Right renal pelvis (tissue), 4 donors: ENCODE data around the gene PGLYRP3. TPM values are rescaled to one million over a fixed set of nuclear protein-coding genes. Genes with fewer than 3 reads are reported as not detected.
"Not testable (repeated sequence)": the region's sequence is repeated elsewhere in the genome, so short reads cannot be mapped to it uniquely, and the experiment has no call there.

Experiments
- DNase-seq, 4 donors: peaks; one replicate each; pipeline ENCODE4 v3.0.0-alpha.2; 2013; ENCODE audit warnings: low read depth in 4 of 4, low spot score in 3 of 4, missing footprints in 1 of 4
- polyA plus RNA-seq, 4 donors: library from polyadenylated mRNA; unstranded; fragments of 120-200 nt; gene quantifications; one replicate each; pipeline ENCODE4 v1.2.1, GENCODE V29; 2013; ENCODE audit not compliant: insufficient read length in 4 of 4

PGLYRP3 gene
- polyA plus RNA-seq, 4 donors, result not detected

GRCh38 chr1:153349363-153350320, 36.9 kb upstream of the PGLYRP3 start:
- DNase-seq, result no peak

DNA sequence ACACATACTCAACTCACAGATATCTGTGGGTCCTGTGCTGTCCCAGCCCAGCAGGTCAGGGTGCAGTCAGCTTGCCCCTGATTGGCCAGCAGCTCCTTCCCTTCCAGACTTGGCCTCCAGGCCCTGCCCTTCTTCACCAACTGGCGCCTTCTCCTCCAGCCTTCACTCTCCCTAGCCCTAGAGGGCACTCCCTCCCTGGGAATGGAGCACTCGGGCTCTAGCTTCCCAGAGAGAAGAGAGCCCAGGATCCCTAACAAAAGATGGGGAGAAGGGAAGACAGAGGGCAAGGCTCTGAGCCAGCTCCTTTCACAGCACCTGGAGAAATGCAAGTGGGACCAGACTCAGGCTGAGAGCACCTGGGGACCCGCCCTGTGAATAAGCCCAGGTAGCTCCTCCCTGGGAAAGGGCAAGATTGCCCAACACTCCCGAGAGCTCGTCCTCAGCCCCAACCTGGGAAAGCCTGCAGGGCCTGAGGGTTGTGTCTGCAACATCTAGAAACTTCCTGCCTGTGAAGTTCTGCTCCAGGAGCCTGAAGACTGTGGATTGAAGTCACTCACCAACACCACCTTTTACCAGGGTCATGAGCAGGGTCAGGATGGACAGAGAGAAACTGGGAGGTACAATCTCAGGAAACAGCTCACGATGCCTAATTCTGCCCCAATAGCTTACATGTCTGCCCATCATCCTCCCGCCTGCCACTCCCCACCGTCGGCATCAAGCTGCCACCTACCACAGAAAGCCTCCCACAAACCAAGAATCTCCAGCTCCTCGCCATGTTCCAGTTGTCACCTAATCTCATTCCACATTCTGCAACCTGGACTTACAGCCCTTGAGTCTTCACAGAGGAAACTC, 36.0 kb upstream of the PGLYRP3 start, which contains the start of gene PGLYRP4:
Gene PGLYRP4 (minus strand): TSS at position 331 of the 852 bp plus-strand sequence. CDS start 909 bp downstream, outside the sequence.
- no peak for DNase-seq

GRCh38 chr1:153347856-153348255, 35.1 kb upstream of the PGLYRP3 start:
- DNase-seq, result no peak

DNA sequence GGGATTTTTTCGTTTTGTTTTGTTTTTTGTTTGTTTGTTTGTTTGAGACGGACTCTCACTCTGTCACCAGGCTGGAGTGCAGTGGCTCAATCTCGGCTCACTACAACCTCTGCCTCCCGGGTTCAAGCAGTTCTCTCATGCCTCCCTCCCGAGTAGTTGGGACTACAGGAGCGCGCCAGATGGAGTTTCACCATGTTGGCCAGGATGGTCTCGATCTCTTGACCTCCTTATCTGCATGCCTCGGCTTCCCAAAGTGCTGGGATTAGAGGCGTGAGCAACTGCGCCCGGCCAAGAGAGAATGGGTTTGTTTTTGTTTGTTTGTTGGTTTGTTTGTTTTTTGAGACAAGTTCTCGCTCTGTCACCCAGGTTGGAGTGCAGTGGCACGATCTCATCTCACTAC, 34.3 kb upstream of the PGLYRP3 start:
- not testable (repeated sequence) for DNase-seq

DNA sequence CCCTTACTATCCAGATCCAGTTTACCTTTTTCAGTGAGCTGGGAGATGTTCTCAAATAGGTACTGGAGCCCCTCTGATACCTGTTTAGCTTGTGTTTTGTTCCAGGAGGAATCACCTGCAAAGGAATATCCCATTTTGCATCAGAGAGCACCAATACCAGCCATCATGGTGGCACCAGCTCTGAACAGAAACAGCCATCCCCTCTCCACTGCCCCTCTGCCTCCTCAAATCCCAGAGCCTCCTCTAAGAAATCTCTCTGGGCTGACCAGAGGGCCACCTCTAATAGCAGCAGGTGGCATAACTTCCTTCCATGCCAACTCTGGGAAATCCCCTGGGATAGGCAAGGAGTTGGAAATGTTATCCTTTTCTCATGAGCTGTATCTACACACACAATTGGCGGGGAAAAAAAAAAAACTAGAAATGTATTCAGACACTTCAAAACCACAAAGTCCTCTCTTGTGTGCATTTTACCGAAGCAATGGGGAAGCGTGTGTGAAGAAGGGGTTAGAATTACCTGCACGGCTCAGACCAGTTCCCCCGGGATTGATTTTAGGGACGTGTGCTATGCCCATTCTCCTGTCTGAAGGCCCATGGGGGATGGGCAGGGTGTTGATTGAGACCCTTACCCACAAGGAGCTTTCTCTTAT, 33.4 kb upstream of the PGLYRP3 start:
- DNase-seq, result no peak

GRCh38 chr1:153345187-153346076, 32.7 kb upstream of the PGLYRP3 start:
- DNase-seq, result no peak

DNA sequence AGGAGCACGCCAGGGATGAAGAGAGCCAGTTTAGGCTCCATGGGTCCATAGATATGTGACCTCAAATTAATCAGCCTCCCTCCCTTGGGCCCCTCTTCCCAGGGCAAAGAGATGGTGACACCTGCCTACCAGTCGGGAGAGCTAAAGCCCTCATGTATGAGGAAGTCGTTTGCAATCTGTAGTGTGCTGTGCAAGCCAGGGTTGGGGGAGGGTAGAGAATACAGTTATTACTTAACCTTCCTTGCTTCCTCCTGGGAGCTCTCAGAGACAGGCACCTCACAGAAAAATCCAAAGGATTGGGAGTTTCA, 31.9 kb upstream of the PGLYRP3 start:
- no peak for DNase-seq

DNA sequence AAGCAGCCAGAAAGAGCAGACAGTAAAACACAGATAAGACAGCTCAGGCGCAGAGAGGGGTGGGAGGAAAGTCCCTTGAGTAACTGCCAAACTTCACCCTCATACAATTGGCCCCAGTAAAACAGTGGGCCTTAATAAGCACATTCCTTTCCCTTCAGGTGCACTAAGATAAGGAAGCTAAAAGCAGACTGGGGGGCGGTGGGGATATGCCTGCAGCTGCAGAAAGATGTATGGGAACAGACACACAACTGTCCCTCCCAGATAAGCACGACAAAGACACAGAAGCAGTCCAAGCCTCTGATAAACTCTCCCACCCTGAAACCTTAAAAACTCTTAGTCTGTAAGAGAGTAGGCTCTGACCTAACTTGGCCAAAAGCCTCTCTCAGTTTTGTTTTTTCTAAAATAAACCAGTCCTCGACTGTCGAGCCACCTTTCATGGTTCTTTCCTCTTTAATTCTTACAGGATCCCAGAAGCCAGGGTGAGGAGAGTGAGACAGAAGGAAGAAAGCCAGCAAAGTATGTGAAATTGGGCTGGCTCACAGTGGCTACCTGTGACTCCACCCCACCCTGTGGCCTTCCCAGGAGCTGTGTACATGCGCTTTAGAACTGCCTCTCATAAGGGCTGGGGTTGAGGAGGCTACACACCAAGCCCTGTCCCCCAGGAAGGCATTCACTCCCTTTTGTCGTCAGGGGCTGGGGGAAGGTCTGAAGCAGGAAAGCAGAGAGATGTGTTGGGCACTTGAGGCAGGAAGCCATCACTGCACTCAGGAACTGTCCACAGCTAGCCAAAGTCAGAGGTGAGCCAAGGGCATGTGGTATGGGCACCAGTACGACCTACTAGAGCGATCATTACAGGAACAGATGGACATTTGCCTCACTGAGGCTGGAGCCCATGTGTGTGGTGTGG, 31.3 kb upstream of the PGLYRP3 start:
- DNase-seq, result no peak

- no peak for DNase-seq
Observed at GRCh38 chr1:153343040-153343681, 30.4 kb upstream of the PGLYRP3 start.

DNA sequence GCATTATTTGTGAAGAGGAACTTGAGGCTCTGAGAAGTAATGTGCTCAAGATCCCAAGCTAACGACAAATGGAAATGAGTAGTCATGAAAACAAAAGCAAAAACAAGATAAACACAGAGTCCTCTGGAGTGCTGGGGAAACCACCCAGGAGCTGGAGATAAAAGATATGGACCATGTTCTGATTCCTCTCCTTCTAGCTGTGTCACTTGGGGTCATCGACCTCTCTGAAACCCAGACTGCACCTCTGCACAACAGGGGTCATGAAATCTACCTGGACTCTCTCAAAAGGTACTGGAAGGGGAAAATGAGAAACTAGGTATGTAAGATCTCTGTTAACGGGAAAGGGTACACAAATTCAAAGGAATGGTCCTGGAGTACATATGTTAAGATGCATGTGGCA, 29.4 kb upstream of the PGLYRP3 start:
- DNase-seq, result no peak

- no peak for DNase-seq
Observed at GRCh38 chr1:153341431-153341934, 28.7 kb upstream of the PGLYRP3 start.

GRCh38 chr1:153340356-153340755, 27.6 kb upstream of the PGLYRP3 start:
- no peak for DNase-seq

- DNase-seq, result no peak
Observed at GRCh38 chr1:153339802-153340201, 27.1 kb upstream of the PGLYRP3 start.

- no peak for DNase-seq
Observed at GRCh38 chr1:153337980-153338853, 25.5 kb upstream of the PGLYRP3 start.

DNA sequence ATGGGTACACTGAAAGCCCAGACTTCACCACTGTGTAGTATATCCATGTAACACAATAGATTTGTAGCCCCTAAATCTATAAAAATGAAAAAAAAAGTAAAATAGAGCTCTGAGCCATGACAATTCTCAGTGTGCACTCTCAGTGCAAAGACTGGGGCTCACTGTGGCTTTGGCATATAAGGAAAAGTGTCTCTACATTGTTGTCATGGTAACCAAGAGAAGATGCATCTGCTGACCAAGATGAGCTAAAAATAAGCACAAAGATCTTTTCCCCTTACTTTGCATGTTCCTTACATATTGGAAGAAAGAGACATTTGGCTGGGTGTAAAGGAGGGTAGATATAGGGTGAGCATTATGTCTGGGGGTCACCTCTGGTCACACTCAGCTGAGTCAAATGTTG, 23.9 kb upstream of the PGLYRP3 start:
- no peak for DNase-seq

DNA sequence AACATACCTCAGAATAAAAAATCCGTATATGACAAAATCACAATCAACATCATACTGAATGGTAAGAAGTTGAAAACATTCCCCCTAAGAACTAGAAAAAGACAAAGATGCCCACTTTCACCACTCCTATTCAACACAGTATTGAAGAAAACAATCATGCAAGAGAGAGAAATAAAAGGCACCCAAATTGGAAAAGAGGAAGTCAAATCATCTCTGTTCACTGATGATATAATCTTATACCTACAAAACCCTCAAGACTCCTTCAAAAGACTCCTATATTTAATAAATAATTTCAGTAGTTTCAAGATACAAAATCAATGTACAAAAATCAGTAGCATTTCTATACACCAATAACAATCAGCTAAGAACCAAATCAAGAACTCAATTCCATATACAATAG, 21.1 kb upstream of the PGLYRP3 start:
- DNase-seq, result no peak

GRCh38 chr1:153324912-153325311, 12.2 kb upstream of the PGLYRP3 start:
- DNase-seq, result no peak
